GM18951 (cell line): ENCODE results near the gene ENSA.
"Not testable (repeated sequence)": the region's sequence is repeated elsewhere in the genome, so short reads cannot be mapped to it uniquely, and the experiment has no call there.

ENCODE experiments used
- POLR2A ChIP-seq: IDR thresholded peaks from 4 replicates; pipeline ENCODE4 v1.6.1; 2011; ENCODE audit warnings: mild to moderate bottlenecking; ENCODE audit not compliant: insufficient read length, insufficient read depth; ENCODE audit errors: extremely low read depth
- in situ Hi-C: fragments of 300-500 bp; cut with MboI; formaldehyde crosslinking; loops from one replicate; pipeline ENCODE4 v1.12.0; 2022; ENCODE audit warnings: low sequenced_read_pairs, mixed read lengths, inconsistent platforms; ENCODE audit not compliant: unreplicated experiment

Gene ENSA

GRCh38 chr1:150612014-150612345 lies 17.4 kb downstream of the ENSA start:
- in situ Hi-C loops, result loop anchor here (5.0 kb wide), 1 partner anchor 45 kb away; no protein-coding TSS in a partner anchor
- TF ChIP-seq POLR2A, result no peak

GRCh38 chr1:150610576-150610975 lies 18.8 kb downstream of the ENSA start:
- TF ChIP-seq POLR2A, result no peak
- in situ Hi-C loops, result loop anchor here (5.0 kb wide), 1 partner anchor 43 kb away; no protein-coding TSS in a partner anchor

GRCh38 chr1:150609732-150610131 lies 19.7 kb downstream of the ENSA start:
- in situ Hi-C loops, result loop anchor here (5.0 kb wide), 1 partner anchor 42 kb away; no protein-coding TSS in a partner anchor
- TF ChIP-seq POLR2A, result no peak

- no peak for TF ChIP-seq POLR2A
- in situ Hi-C loops, result no loop called here
These were observed 22.8 kb downstream of the ENSA start for GRCh38 chr1:150606463-150607142.

GRCh38 chr1:150605451-150605731 lies 24.0 kb downstream of the ENSA start:
- in situ Hi-C loops, result not testable (repeated sequence)

- TF ChIP-seq POLR2A, result no peak
- in situ Hi-C loops, result no loop called here
These were observed 25.2 kb downstream of the ENSA start for GRCh38 chr1:150604226-150604588.

GRCh38 chr1:150603711-150604110 lies 25.7 kb downstream of the ENSA start:
- in situ Hi-C loops, result no loop called here
- TF ChIP-seq POLR2A, result no peak

DNA sequence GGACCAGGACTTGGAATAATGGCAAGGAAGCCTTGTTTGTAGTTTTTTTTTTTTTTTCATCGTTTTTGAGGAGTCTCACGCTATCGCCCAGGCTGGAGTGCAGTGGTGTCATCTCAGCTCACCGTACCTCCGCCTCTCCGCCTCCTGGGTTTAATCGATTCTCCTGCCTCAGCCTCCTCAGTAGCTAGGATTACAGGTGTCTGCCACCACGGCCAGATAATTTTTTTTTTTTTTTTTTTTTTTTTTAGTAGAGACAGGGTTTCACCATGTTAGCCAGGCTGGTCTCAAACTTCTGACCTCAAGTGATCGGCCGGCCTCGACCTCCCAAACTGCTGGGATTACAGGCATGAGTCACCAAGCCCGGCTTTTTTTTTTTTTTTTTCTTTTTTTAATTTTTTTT lies 27.0 kb downstream of the ENSA start:
- in situ Hi-C loops, result not testable (repeated sequence)

- in situ Hi-C loops, result no loop called here
- no peak for TF ChIP-seq POLR2A
These were observed 27.9 kb downstream of the ENSA start for GRCh38 chr1:150601540-150601939.

GRCh38 chr1:150598346-150598745 lies 31.1 kb downstream of the ENSA start:
- in situ Hi-C loops, result not testable (repeated sequence)

DNA sequence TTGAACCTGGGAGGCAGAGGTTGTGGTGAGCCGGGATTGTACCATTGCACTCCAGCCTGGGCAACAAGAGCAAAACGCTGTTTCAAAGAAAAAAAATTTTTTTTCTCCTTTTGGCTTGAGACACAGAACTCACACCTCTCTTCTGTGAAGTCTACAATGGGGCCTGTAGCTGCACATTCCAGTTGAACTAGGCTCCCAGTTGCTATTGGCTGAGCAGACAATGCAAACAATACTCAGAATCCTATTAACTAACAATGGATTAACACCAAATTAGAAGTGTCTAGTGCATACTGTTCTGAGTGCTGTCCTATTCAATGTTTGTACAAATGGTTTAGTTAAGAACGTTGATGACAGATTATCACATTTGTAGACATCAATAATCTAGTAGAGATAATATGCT lies 32.4 kb downstream of the ENSA start:
- no peak for TF ChIP-seq POLR2A

DNA sequence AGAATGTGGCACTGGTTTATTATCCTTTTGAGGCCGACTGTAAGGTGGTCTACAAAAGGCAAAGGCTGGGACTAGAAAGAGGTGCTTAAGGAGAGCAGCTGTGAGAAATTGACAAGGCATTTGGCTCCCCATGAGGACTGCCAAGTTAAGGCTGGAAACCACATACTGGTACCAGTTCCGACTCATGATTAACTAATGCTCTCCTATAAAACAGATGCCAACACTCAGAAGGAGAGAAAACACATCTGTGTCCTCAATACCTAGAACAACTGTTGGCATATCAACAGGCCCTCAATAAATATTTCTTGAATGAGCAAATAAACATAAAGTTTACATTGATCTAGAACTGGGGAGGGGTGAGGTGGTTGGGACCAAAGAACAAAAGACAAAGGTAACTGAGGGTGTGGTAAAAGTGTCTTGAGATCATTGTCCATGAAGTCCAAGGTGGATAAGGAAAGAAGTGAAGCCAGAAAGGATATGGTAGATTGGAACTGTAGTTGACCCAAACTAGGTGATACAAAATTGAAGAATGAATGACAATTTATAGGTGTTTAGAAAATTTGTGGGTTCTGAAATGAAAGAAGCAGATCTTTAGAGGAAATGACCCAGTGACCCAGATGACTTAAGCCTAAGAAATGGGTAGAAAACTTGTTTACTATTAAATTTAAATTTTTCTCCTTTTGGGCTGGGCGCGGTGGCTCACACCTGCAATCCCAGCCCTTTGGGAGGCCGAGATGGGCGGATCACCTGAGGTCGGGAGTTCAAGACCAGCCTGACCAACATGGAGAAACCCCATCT lies 33.1 kb downstream of the ENSA start:
- TF ChIP-seq POLR2A, result no peak
- in situ Hi-C loops, result no loop called here

More for the DNA sequence above, 32.4 kb downstream of the ENSA start:
- in situ Hi-C loops, result no loop called here

- in situ Hi-C loops, result no loop called here
These were observed 47.0 kb downstream of the ENSA start for GRCh38 chr1:150582371-150582770.

DNA sequence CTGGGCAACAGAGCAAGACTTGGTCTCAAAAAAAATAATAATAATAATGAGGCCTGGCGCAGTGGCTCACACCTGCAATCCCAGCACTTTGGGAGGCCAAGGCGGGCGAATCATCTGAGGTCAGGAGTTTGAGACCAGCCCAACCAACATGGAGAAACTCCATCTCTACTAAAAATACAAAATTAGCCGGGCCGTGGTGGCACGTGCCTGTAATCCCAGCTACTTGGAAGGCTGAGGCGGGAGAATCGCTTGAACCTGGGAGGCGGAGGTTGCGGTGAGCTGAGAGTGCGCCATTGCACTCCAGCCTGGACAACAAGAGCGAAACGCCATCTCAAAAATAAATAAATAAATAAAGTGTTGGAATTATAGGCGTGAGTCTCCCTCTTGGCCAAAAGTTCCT lies 47.5 kb downstream of the ENSA start:
- in situ Hi-C loops, result not testable (repeated sequence)

More at GRCh38 chr1:150582371-150582770, 47.0 kb downstream of the ENSA start:
- TF ChIP-seq POLR2A, result no peak

GRCh38 chr1:150581437-150581836 lies 48.0 kb downstream of the ENSA start:
- in situ Hi-C loops, result not testable (repeated sequence)

DNA sequence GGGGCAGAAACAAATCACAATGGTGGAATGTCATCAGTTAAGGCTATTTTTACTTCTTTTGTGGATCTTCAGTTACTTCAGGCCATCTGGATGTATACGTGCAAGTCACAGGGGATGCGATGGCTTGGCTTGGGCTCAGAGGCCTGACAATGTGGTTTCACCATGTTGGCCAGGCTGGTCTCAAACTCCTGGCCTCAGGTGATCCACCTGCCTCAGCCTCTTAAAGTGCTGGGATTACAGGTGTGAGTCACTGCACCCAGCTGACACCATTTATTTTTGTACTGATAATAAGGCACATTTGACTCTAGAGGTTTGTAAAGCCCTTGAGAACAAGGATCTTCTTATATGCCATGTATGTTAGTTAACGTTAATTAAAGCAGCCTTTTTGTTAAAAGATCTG lies 48.4 kb downstream of the ENSA start:
- in situ Hi-C loops, result not testable (repeated sequence)
